D721Med (cell line): ENCODE results near the gene MRPS18B.
A peak's percentile ranks its signal among the peaks of the same experiment; 100 is the strongest.
"Not testable (repeated sequence)": the region's sequence is repeated elsewhere in the genome, so short reads cannot be mapped to it uniquely, and the experiment has no call there.

Experiments used
- DNase-seq: peaks from one replicate; pipeline ENCODE4 v3.0.0; 2011; ENCODE audit warnings: low spot score; ENCODE audit not compliant: insufficient read length
- FAIRE-seq: peaks from 2 replicates; lab custom pipeline; 2011; peaks lifted over from hg19 to GRCh38; lab: Jason Lieb, UNC
- TF ChIP-seq, protein P1 (sequence below): IDR thresholded peaks from 2 replicates; pipeline ENCODE4 v1.5.1; 2012; ENCODE audit warnings: mild to moderate bottlenecking, control low read depth; ENCODE audit not compliant: insufficient read depth; ENCODE audit errors: missing control alignments

MRPS18B gene

DNA sequence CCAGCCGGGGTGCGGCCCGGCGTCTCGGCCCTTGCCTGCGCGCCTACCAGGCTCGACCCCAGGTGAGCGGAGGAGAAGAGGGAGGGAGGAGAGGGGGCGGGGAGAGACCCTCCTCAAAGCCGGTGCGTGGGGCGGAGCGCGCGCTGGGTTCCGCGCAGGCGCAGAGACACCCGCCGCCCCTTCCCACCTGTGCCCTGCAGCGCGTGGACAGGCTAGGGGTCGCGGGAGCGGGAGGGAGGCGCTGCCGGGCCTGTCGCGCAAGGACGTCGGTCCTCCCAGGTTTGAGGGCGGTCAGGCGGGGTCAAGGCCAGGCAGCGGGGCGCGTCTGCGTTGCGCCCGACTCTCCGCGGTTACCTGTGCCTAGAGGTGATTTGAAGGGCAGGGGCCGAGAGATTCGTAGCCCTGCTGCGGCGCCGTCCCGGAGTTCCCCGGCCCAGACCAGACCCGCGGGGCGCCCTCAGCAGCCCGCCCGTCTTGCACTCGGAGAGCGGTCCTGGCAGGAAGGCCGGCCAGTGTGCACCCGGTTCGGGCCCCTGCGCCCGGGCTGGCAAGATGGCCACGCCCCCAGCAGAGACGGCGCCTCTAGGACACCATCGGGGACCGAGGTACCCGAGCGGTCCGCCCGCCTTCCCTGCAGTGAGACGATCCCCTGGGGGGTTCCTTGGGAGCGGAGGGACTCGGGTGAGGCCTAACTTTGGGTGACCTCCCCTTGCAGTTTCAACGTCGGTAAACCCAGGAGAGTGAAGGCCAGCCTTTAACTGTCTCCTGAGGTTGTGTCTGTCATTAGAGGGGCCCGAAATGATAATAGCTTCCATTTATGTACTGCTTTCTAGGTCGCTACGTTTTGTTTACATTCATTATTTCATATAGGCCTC, 29.8 kb downstream of the MRPS18B start:
- DNase-seq: peak; percentile 81
- TF ChIP-seq, protein P1, sequence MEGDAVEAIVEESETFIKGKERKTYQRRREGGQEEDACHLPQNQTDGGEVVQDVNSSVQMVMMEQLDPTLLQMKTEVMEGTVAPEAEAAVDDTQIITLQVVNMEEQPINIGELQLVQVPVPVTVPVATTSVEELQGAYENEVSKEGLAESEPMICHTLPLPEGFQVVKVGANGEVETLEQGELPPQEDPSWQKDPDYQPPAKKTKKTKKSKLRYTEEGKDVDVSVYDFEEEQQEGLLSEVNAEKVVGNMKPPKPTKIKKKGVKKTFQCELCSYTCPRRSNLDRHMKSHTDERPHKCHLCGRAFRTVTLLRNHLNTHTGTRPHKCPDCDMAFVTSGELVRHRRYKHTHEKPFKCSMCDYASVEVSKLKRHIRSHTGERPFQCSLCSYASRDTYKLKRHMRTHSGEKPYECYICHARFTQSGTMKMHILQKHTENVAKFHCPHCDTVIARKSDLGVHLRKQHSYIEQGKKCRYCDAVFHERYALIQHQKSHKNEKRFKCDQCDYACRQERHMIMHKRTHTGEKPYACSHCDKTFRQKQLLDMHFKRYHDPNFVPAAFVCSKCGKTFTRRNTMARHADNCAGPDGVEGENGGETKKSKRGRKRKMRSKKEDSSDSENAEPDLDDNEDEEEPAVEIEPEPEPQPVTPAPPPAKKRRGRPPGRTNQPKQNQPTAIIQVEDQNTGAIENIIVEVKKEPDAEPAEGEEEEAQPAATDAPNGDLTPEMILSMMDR: no peak
- no peak for FAIRE-seq

DNA sequence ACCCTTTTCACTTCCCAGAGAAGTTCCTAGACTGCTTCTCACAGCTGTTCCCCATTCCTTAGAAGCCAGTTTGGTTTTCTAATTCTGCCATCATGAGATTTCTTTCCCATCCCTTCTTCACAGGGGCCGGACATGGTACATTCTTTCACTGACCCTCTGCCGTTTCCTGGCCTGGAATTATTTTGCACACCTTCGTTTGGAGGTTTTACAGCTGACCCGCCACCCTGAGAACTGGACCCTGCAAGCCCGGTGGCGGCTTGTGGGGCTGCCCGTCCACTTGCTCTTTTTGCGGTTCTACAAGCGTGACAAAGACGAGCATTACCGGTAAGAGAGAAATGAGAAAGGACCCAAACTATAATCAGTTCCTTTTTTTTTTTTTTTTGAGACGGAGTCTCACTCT, 33.5 kb downstream of the MRPS18B start:
- DNase-seq (no peak), FAIRE-seq (no peak)
- TF ChIP-seq, protein P1: no peak

DNA sequence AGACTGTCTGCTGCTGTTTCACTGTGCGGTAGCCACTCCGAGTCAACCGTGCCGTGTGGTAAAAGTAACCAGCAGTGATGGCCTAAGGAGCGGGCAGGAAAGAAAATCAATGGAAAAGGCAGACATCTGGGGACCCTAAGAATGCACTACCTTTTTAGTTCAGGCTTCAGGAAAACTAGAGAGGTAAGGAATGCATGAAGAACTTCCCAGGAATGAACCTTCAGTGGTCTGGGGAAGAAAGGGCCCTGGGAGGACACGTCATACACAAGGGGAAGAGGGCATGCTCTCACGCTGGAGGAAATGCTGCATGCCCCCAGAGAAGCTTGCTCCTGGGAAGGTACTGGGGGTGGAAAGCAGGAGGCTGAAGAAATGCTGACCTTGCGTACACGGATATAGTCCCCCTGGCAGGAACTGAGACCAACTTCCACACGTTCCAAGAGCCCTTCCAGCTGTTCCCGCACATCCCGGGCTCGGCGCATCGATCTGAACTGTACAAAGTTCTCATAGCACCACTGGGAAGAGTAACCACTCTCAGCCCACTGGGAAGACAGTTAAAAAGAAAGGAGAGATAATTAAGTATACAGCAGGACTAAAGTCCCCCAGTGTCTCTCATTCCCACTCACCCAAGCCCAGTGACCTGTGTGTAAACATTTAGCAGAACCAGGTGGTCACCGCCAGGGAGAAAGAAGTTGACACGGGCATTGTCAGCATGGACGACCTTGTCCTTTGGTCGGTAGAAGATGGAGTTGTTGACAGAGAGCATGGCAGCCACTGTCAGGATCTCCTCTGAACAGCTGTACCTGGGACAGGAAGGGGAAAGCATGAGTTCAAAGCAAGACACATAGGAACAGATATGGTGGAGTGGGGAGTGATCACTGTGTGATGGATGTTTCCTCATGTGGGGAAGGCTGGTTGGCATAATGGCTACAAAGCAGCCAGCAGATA, 37.4 kb downstream of the MRPS18B start:
- FAIRE-seq (no peak), DNase-seq (no peak)
- TF ChIP-seq, protein P1: no peak

DNA sequence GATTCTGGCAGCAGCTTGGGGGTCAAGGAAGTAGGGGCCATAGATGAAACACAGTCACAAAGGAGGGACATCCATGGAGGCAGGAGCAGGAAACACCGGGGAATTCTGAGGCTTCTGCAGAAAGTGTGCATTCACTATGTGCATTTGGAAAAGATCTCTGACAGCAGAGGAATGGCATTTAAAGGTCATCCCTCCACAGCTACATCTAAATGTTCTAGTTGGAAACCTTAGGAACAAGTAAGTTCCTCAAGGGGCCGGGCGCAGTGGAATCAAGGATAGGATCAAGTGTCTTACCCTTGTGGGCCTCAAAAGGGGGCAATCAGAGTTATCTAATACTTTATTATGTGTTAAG, 38.1 kb downstream of the MRPS18B start:
- FAIRE-seq: no peak
- DNase-seq: no peak
- TF ChIP-seq, protein P1: no peak

DNA sequence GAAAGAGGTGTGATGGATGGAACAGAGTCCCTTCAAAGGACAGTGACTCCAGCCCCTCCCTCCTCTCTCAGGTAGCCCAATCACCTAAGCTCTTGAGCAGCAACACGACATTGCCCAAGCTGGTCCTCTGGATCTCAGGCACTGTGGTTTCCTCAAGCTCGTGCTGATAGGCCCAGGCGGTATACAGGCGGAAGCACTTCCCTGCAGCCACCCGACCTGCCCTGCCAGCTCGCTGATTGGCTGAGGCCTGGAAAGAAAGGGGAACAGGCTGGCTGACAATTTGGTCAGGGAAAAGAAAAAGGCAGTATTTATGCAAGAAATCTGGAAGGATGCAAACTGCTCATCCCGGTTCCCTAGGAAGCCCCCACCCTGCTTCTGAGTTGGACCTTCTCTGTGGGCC, 38.9 kb downstream of the MRPS18B start:
- no peak for DNase-seq
- TF ChIP-seq, protein P1: no peak
- no peak for FAIRE-seq

DNA sequence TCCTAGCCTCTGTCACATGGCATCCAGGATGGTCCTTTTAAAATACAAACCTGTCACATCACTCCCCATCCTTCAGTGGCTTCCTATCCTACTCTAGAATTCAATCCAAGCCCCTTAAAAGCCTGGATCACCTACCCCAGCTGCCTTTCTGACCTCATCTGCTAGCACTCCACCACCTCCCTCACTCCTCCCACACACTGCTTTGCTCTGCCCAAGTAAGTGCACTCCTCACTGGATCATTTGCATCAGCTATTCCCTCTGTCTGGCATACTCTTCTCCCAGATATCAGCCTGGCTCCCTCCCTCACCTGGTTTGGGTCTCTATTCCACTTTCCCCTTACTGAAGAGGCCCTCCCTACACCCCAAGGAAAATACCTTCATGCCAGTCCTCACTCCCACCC, 39.8 kb downstream of the MRPS18B start:
- FAIRE-seq: no peak
- TF ChIP-seq, protein P1: no peak
- DNase-seq: no peak

DNA sequence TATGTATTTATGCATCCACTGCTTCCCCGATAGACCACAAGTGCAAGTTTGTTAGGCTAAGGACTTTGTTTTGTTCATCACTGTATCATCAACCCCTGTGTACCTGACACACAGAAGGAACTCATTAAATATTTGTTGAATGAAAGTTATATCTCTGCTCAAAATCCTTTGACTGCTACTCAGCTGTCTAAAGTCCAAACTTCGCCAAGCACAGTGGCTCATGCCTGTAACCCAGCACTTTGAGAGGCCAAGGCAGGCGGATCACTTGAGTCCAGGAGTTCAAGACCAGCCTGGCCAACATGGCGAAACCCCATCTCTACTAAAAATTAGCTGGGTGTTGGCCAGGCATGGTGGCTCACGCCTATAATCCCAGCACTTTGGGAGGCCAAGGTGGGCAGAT, 40.3 kb downstream of the MRPS18B start:
- not testable (repeated sequence) for DNase-seq, FAIRE-seq
